Ovary (tissue), 9 donors: ENCODE measurements around the gene SLAIN2. TPM values are rescaled to one million over a fixed set of nuclear protein-coding genes. Genes with fewer than 3 reads are reported as not detected.

Experiments
- DNase-seq, 5 donors: peaks; one replicate each; pipeline ENCODE4 v3.0.0-alpha.2; 2019 to 2020
- H3K27ac ChIP-seq, 2 donors: fragments of 200-600 bp; one replicate each; pipeline versions ENCODE4 v1.5.1 to v1.8.0; 2019 to 2022
- H3K27me3 ChIP-seq: fragments of 200-600 bp; one replicate; pipeline ENCODE4 v1.8.0; 2022
- H3K36me3 ChIP-seq: fragments of 200-600 bp; sonication (generic); one replicate; pipeline ENCODE4 v1.5.1; 2019
- H3K4me1 ChIP-seq: one replicate; pipeline ENCODE4 v1.8.1; 2013; ENCODE audit warnings: mild to moderate bottlenecking, moderate library complexity; ENCODE audit not compliant: insufficient read depth
- H3K4me3 ChIP-seq: fragments of 200-600 bp; sonication (generic); one replicate; pipeline ENCODE4 v1.5.1; 2017
- H3K9me3 ChIP-seq, 2 donors: fragments of 200-600 bp in 1 of 2; sonication (generic) in 1 of 2; one replicate each; pipeline versions ENCODE4 v1.5.1 to v1.8.1; 2013 to 2019; ENCODE audit warnings: mild to moderate bottlenecking in 1 of 2, moderate library complexity in 1 of 2
- CTCF ChIP-seq, 3 donors: fragments of 450-650 bp in 2 of 3; fragments of 200-600 bp in 1 of 3; IDR thresholded peaks; one replicate each; pipeline versions ENCODE4 v1.5.1 to v1.8.0; 2016 to 2022; ENCODE audit warnings: antibody characterized with exemption in 3 of 3, mild to moderate bottlenecking in 1 of 3
- EP300 ChIP-seq: sonication (generic); formaldehyde crosslinking; IDR thresholded peaks from one replicate; pipeline ENCODE4 v1.6.1; 2017; ENCODE audit warnings: antibody characterized with exemption
- POLR2A ChIP-seq: fragments of 450-650 bp; IDR thresholded peaks from one replicate; pipeline ENCODE4 v1.6.1; 2017; ENCODE audit warnings: antibody characterized with exemption, mild to moderate bottlenecking, moderate library complexity
- WGBS, 3 donors: extraction: QIAGEN DNeasy Blood & Tissue Kit in 1 of 3; methylation state at CpG; one replicate each; pipeline versions ENCODE4 v1.1.5 to v1.1.7; 2013 to 2017; 5-methylcytosine and 5-hydroxymethylcytosine counted together
- intact Hi-C, 4 donors: fragments of 100-400 bp; cut with DNase I; formaldehyde crosslinking; loops; one replicate each; pipeline versions ENCODE4 v1.11.0 to v1.15.1; 2022 to 2023
- polyA plus RNA-seq, 2 donors: library from polyadenylated mRNA; stranded (reverse); fragments of 200-250 nt in 1 of 2; fragments of 350-450 nt in 1 of 2; fragmentation: Illumina TruSeq in 1 of 2; extraction: RNeasy Lipid Tissue Mini Kit (QIAGEN cat#74804) in 1 of 2; gene quantifications; one replicate each; pipeline ENCODE4 v1.2.3, GENCODE V29; 2013 to 2014
- total RNA-seq, 7 donors: library from RNA; depleted of rRNA in 2 of 7; stranded (reverse); fragments of >200 nt in 2 of 7; fragmentation: NEBNext Ultra II Directional in 3 of 7; extraction: Animal tissue kit (Norgen Biotek cat#: 25700) in 3 of 7; gene quantifications; one replicate each; pipeline versions ENCODE4 v1.1.0 to v1.2.4, GENCODE V29; 2016 to 2023
- donor health status: DM: no; HTN: no; CAD: no; lungs with moderate emphysema.
- donor health status: DM: no; HTN: no; CAD: no.
- donor health status: Bipolar disorder and iron deficiency.
- donor health status: DM: yes; HTN: yes; CAD: no.
- donor health status: DM: no; HTN: no; CAD: no.
- donor health status: DM: yes; HTN: yes; CAD: no.

The SLAIN2 gene
- total and polyA plus RNA-seq, 9 donors = 38.2 to 133 (median 81.7) TPM

DNA sequence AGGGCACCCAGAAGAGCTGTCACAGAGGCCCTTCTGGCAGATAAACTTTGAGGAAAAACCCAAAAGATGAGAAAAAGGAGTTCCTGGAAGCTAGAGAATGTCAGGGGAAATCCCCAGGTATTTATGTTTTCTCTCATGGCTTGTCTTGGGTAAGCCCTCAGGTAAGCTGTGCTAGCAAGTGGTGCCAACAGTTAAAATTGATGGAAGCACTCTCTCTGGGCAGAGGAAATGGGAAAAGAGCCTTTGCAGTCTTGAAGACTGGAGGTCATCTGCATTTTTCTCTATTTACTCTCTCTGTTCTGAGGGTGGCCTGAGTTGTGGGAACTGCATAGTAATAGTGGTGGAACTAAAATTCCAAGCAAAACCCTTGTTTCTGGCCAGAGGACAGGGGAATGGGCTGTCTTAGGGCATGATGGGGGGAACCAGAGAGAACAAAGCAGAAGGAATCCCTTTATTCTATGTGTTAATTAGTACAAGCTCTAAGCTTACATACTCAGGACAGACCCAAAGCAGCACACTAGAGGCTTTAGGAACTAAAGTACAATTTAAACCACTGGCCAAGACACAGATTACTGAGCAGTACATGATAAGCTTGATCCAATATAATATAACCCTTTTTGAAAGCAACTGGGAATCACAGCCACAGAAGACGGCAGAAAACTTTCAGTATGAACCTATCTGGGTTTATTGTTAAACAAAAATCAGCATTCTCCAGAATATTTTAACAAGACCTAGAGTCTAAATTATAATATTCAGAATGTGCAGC is 88.6 kb downstream of the SLAIN2 start:
- H3K27ac ChIP-seq = no peak overlapping the region
- WGBS, 3 donors = 0 to 37% (median 36%) methylated on average over 1 of the region's 1 CpG

GRCh38 chr4:48431401-48431800 is 90.1 kb downstream of the SLAIN2 start:
- Histone ChIP-seq H3K4me1 (no peaks in the 10 kb centered on the region), H3K4me3 (no peak overlapping the region), H3K36me3 (no peaks in the 10 kb centered on the region), H3K9me3 (no peaks in the 10 kb centered on the region), H3K27ac (no peak overlapping the region), H3K27me3 (no peaks in the 10 kb centered on the region)
- DNase-seq = no peak
- WGBS, 3 donors = 52 to 56% (median 56%) methylated on average over 2 of the region's 2 CpGs
- intact Hi-C loops = no loop called here
- TF ChIP-seq EP300 (no peak), POLR2A (no peak), CTCF (IDR thresholded peaks at IDR 0.05) (no peak)

More for the DNA sequence above, 88.6 kb downstream of the SLAIN2 start:
- TF ChIP-seq CTCF (IDR thresholded peaks at IDR 0.05) (no peak), POLR2A (no peak), EP300 (no peak)
- no peaks in the 10 kb centered on the region for H3K9me3 ChIP-seq
- no peaks in the 10 kb centered on the region for H3K27me3 ChIP-seq
- DNase-seq = no peak
- no peaks in the 10 kb centered on the region for H3K4me1 ChIP-seq
- no peak overlapping the region for H3K4me3 ChIP-seq
- no peaks in the 10 kb centered on the region for H3K36me3 ChIP-seq
- intact Hi-C loops = no loop called here

DNA sequence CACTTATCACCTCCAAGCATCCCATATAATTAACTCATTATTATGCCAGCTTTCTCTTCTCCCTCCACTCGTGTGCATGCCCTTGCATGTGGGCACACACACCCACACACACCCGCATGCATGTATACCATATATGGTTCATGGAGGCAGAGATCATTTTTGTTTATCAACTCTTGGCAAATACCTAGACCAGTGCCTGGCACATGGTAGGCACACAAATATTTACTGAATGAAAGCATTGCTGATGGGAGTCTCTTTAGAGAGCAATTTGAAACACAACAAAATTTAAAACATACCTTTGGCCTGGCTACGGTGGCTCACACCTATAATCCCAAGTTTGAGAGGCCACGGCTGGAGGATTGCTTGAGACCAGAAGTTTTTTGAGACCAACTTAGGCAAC is 90.7 kb downstream of the SLAIN2 start:
- WGBS, 3 donors = 66 to 75% (median 67%) methylated on average over 4 of the region's 4 CpGs
- Histone ChIP-seq H3K36me3 (no peaks in the 10 kb centered on the region), H3K27ac (no peak overlapping the region), H3K9me3 (no peaks in the 10 kb centered on the region), H3K4me3 (no peak overlapping the region), H3K27me3 (no peaks in the 10 kb centered on the region), H3K4me1 (no peaks in the 10 kb centered on the region)
- TF ChIP-seq POLR2A = no peak
- no peak for TF ChIP-seq EP300
- TF ChIP-seq CTCF (IDR thresholded peaks at IDR 0.05) = no peak
- DNase-seq = no peak
- intact Hi-C loops = no loop called here

- no peaks in the 10 kb centered on the region for H3K36me3 ChIP-seq
- TF ChIP-seq EP300 (no peak), POLR2A (no peak), CTCF (IDR thresholded peaks at IDR 0.05) (no peak)
- H3K4me3 ChIP-seq = no peak overlapping the region
- H3K9me3 ChIP-seq = no peaks in the 10 kb centered on the region
- no peaks in the 10 kb centered on the region for H3K4me1 ChIP-seq
- intact Hi-C loops = no loop called here
- no peaks in the 10 kb centered on the region for H3K27me3 ChIP-seq
- 93 to 100% (median 93%) methylated on average over 1 of the region's 1 CpG for WGBS, 3 donors
- no peak overlapping the region for H3K27ac ChIP-seq
- DNase-seq = no peak
Measured at GRCh38 chr4:48436318-48436717, 95.0 kb downstream of the SLAIN2 start.
